Left cardiac atrium (tissue), 4 donors: ENCODE results near the gene HOXA13. TPM values are rescaled to one million over a fixed set of nuclear protein-coding genes. Genes with fewer than 3 reads are reported as not detected.
A peak's percentile ranks its signal among the peaks of the same experiment; 100 is the strongest.

Source experiments
- ATAC-seq, 2 donors: fragments of 200-7000 bp; cut with Tn5 transposase; one replicate each; pipeline ENCODE4 v1.9.1; 2020; ENCODE audit warnings: mild to moderate bottlenecking in 2 of 2, moderate library complexity in 2 of 2
- DNase-seq: peaks from one replicate; pipeline ENCODE4 v3.0.0-alpha.2; 2020
- intact Hi-C, 2 donors: fragments of 100-400 bp; cut with DNase I; formaldehyde crosslinking; loops; one replicate each; pipeline versions ENCODE4 v1.14.1 to v1.15.1; 2022 to 2023
- total RNA-seq, 2 donors: library from RNA; stranded (reverse); fragmentation: NEBNext Ultra II Directional; extraction: Animal tissue kit (Norgen Biotek cat#: 25700); gene quantifications; one replicate each; pipeline ENCODE4 v1.2.1, GENCODE V29; 2021
- donor health status: DM: no; HTN: yes; CAD: no.
- donor health status: DM: no; HTN: yes; CAD: no; lungs with severe emphysema.
- donor health status: DM: yes; HTN: yes; CAD: no.
- donor health status: Dilated cardiomyopathy.

Gene HOXA13
- total RNA-seq, 2 donors from 2014 or later, result not detected

GRCh38 chr7:27211084-27211446 is 11.2 kb upstream of the HOXA13 start:
- no peak for ATAC-seq
- intact Hi-C loops, result no loop called here
- DNase-seq, result no peak

- intact Hi-C loops, result no loop called here
- ATAC-seq (peak; percentile 56 to 68), DNase-seq (peak; percentile 62)
Measured at GRCh38 chr7:27210441-27211083, 10.7 kb upstream of the HOXA13 start.

GRCh38 chr7:27209933-27210440 is 10.1 kb upstream of the HOXA13 start:
- ATAC-seq (no peak), DNase-seq (no peak)
- intact Hi-C loops, result loop anchor here (5.0 to 10.0 kb wide), 4 partner anchors 365 to 885 kb away; no protein-coding TSS in a partner anchor

GRCh38 chr7:27208998-27209397 is 9.1 kb upstream of the HOXA13 start:
- ATAC-seq (no peak), DNase-seq (no peak)
- intact Hi-C loops, result loop anchor here (5.0 to 10.0 kb wide), 4 partner anchors 366 to 886 kb away; no protein-coding TSS in a partner anchor

DNA sequence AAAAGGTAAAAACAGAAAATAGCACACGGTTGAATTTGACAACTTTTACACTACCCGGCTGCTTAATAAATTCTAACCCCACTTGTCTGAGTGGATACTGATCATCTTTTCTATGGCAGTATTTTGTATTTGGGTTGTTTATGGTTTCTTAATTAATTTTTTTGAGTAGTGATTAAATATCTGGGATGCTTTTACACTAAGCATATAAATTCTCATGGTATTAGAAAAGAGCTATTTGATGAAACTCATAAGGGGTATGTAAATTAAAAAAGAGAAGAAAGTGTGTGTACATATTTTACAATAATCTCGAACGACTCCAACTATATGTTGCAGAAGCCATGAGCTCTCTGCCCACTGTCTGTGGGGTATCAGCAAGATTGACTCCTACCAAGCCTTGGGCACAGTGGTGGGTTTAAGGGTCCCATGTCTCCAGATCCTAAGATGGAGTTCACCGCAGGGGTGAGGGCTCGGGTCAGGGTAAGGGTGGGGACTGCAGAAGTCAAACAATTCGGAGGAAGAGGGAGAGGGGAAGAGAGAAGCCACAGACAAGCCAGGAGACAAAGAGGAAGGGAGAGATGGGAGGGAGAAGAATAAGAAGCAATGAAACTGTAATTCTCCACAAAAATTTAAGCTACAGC is 7.6 kb upstream of the HOXA13 start:
- ATAC-seq, result no peak
- no peak for DNase-seq
- intact Hi-C loops, result loop anchor here (5.0 to 10.0 kb wide), 4 partner anchors 367 to 887 kb away; no protein-coding TSS in a partner anchor

GRCh38 chr7:27205325-27206280 is 5.7 kb upstream of the HOXA13 start:
- DNase-seq, result no peak
- ATAC-seq, result no peak
- intact Hi-C loops, result loop anchor here (5.0 to 10.0 kb wide), 4 partner anchors 369 to 889 kb away; no protein-coding TSS in a partner anchor

- ATAC-seq, result no peak
- no peak for DNase-seq
- intact Hi-C loops, result loop anchor here (5.0 to 10.0 kb wide), 4 partner anchors 370 to 890 kb away; no protein-coding TSS in a partner anchor
Measured at GRCh38 chr7:27204851-27205322, 5.0 kb upstream of the HOXA13 start.

DNA sequence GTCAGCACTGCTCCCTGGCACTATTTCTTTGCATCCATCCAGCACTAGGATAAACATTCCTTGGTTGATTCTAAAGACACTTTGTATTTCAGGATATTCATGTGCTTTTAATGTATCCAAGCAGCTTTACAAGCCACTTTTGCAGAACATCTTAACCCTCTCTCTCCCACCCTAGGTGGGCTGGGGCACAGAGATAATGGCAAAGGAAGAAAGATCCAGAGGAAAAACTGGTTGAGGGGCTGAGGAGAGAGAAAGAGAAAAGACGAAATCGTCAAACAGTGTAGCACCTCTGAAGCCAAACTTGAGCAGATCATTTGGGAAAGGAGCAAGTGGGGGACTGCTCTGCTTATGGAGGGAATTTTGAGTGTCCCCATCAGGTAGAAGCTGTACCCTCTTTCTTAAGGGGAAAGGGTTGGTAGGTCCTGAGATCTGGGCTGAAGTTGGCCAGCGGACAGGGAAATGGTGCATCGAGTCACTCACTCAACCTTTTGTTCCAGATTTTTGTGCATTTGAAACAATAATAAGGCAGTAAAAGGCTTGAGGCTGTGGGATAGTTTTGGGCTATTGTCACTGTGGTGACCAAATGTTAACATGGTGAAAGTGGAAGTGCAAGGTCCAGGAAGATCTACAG is 4.2 kb upstream of the HOXA13 start:
- DNase-seq (no peak), ATAC-seq (no peak)
- intact Hi-C loops, result loop anchor here in 1 of 2 donors (10.0 kb wide), 3 partner anchors 371 to 891 kb away; no protein-coding TSS in a partner anchor

GRCh38 chr7:27203365-27203953 is 3.6 kb upstream of the HOXA13 start:
- intact Hi-C loops, result loop anchor here in 1 of 2 donors (10.0 kb wide), 3 partner anchors 371 to 891 kb away; no protein-coding TSS in a partner anchor
- no peak for ATAC-seq
- no peak for DNase-seq

DNA sequence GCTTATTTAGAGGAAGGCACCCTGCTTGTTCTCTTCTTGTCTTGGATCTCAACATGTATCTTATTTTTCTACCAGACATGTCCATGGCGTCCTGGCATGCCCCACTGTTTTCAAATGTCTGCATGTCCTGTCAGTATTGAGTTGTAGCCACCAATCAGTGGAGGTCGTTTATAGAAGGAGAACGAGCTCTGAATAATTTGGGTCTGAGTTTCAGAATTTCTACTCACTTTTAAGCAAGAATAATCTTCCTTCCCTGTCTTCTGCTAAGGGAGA is 2.9 kb upstream of the HOXA13 start:
- intact Hi-C loops, result loop anchor here in 1 of 2 donors (10.0 kb wide), 3 partner anchors 372 to 892 kb away; no protein-coding TSS in a partner anchor
- ATAC-seq, result no peak

DNA sequence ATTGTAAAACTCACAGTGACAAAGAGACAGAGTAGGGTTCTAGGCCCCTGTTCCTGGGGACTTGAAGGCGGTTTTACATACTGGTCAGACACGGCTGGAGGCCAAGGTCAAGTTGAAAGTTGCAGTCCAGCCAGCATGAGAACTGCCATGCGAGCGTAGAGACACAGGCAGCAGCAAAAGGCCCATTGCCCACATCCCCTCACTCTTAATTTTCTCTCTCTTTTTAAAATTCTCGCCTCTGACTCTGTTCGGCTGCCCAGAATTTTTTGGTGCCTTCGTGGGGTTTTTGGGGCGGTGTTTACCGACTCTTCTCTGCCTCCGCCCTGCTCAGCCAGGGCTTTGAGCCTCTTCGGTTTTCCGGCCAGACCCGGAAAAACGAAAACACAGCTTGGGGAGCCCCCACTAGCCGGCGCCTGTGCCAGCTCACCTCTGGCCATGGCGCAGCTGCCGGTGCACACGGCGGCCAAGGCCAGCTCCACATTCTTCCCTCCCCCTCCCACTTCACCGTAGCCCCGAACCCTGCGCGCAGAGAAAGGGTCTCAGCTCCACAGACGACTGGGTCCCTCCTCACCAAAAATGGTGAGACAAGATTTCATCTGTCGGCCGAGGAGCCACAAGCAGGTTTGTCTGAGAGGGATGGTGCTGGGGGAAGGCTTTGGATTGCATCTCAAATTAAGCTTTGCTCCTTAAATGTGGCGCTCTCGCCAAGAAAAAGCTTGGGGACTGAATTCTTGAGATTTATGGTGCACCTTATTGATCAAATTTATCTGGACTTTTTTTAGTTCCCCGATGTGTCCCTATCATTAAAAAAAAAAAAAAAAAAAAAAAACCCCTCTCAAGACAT is 2.3 kb upstream of the HOXA13 start:
- DNase-seq (no peak), ATAC-seq (no peak)
- intact Hi-C loops, result loop anchor here in 1 of 2 donors (10.0 kb wide), 3 partner anchors 373 to 893 kb away; no protein-coding TSS in a partner anchor

More for the DNA sequence above, 2.9 kb upstream of the HOXA13 start:
- no peak for DNase-seq

DNA sequence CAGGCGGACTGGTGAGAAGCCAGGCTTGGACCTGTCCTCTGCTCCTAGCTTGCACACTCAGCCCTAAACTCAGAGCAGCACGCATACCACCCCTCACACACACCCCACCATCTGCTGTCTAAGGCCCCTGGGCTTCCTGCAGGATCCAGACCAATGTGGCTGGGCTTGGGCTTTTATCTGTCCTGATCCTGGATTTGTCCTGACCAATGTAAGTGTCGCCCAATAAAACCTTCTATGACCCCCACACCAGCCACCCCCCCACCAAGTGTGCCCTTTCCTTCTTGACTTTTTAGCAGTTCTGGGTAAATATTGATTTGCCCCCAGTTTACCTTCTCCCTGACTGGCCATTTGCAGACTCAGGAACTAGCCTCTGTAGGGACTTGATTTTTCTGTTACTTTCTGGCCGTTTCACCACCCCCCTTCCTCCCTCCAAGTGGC is 1.7 kb upstream of the HOXA13 start:
- intact Hi-C loops, result loop anchor here in 1 of 2 donors (10.0 kb wide), 3 partner anchors 373 to 893 kb away; no protein-coding TSS in a partner anchor
- ATAC-seq (no peak), DNase-seq (no peak)

DNA sequence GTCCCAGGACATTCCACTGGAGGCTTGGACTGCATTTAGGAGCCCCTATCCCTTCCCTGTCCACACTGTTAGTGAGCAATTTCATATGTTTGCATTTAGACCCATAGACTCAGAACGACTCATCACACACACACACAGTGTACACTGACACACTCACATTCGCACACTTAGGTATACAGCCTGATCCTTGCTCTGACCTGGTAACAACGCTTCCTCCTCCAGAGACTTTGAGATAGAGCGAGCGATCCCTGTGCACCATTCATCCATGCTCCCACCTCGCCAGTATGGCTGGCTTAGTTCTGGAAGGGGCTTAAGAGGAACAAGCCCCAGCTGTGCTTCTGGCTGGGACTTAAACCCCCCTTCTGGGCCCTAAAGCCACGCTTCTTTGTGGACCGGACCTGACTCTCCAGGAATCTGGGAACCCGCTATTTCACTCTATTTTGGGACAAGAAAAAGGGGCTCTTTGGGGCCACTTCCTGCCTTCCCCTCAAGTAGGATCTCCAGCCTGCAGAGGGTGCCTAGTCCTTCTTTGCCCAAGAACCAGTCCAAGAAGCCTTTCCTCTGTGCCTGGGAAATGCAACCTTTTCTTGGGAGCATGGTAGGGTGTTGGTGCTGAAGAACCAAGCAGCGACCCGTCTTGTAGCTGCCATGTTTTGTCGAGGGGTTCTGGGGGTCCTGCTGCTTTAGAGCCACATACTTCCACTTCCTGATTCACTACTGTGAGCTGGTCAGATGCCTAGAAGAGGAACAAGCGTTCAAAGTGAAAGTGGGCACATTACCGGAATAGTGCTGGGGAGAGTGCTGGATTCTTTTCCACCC is 1.1 kb upstream of the HOXA13 start:
- intact Hi-C loops, result loop anchor here in 1 of 2 donors (10.0 kb wide), 3 partner anchors 374 to 894 kb away; no protein-coding TSS in a partner anchor
- DNase-seq (no peak), ATAC-seq (peak in 1 of 2 donors; percentile 40)

DNA sequence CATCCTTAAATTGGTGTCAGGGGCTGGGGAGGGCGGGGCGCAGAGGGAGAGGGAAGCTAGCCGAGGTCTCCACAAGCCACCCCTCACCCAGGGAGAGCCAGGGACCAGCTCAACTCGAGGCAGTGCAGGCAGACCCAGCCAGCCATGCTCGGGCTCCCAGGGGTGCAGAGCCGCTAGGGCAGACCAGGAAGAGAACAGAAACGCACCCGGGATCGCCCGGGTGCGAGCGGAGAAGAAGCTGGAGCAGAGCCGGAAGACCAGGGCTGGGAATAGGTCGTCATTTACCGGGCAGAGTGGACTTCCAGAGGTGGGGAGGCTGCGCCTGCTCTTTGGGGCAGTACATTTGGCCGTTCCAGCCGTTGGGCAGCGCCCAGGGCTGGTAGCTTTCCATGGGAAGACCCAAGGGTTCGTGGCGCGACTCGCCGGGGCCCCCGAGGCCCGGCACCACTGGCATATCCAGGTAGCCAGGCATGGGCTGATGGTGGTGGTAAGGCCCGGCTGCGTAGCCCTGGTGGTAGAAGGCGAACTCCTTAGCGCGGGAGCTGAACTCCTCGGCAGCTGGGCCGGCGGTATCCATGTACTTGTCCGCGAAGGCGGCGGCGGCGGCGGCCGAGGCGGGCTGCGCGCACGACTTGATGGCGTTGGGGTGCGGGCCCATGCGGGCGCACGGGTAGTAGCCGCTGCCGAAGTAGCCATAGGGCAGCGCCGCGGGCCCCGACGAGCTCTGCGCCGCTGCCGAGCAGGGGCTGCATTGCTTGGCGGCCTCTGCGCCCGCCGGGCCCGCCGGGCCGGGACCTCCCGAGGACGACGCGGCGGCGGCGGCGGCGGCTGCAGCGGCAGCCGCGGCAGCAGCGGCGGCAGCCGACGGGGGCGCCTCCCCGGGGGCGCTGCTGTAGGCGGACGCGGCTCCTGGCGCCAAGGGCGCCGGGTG is 755 bp downstream of the HOXA13 start:
- ATAC-seq, result peak in 1 of 2 donors; percentile 18
- no peak for DNase-seq
- intact Hi-C loops, result loop anchor here (5.0 to 10.0 kb wide), 3 partner anchors 576 to 826 kb away; no protein-coding TSS in a partner anchor
